K562 (cell line): ENCODE data around the gene PAFAH2. TPM values are rescaled to one million over a fixed set of nuclear protein-coding genes. Genes with fewer than 3 reads are reported as not detected.

Source experiments
- ARID1B ChIP-seq: fragments of 450-650 bp; IDR thresholded peaks from 2 replicates; pipeline ENCODE4 v1.6.1; 2016; ENCODE audit warnings: antibody characterized with exemption, mild to moderate bottlenecking, inconsistent platforms
- CHCHD3 ChIP-seq: fragments of 250-450 bp; sonication (Bioruptor Pico); IDR thresholded peaks from 2 replicates; pipeline ENCODE4 v2.1.2; 2022; ENCODE audit warnings: mild to moderate bottlenecking
- CHD2 ChIP-seq: IDR thresholded peaks from 2 replicates; pipeline ENCODE4 v1.6.1; 2011; ENCODE audit warnings: low read depth, low read length
- ELF4 ChIP-seq: fragments of 450-650 bp; formaldehyde crosslinking; IDR thresholded peaks from 2 replicates; pipeline ENCODE4 v1.4.0; 2022; ENCODE audit warnings: missing genetic modification characterization
- ETV5 ChIP-seq: sonication (generic); formaldehyde crosslinking; IDR thresholded peaks from 2 replicates; pipeline ENCODE4 v1.4.0; 2020; ENCODE audit warnings: low read depth, mild to moderate bottlenecking, missing genetic modification reagents
- FOXJ2 ChIP-seq: fragments of 200-800 bp; sonication (Bioruptor generic); IDR thresholded peaks from 2 replicates; pipeline ENCODE4 v1.6.1; 2016; ENCODE audit warnings: missing genetic modification characterization, missing compliant biosample characterization
- HDAC3 ChIP-seq: fragments of 450-650 bp; IDR thresholded peaks from 2 replicates; pipeline ENCODE4 v1.6.1; 2018; ENCODE audit warnings: borderline replicate concordance, mild to moderate bottlenecking, moderate library complexity; ENCODE audit not compliant: partially characterized antibody
- HNRNPL ChIP-seq: fragments of 200-400 bp; formaldehyde crosslinking; IDR thresholded peaks from 2 replicates; pipeline ENCODE4 v1.6.1; 2017; ENCODE audit warnings: low read depth, mild to moderate bottlenecking, low read length
- KAT7 ChIP-seq: sonication (generic); formaldehyde crosslinking; IDR thresholded peaks from 2 replicates; pipeline ENCODE4 v1.8.0; 2022; ENCODE audit warnings: missing genetic modification reagents, mild to moderate bottlenecking, borderline replicate concordance
- NCOA1 ChIP-seq: fragments of 450-650 bp; IDR thresholded peaks from 2 replicates; pipeline ENCODE4 v1.6.1; 2016; ENCODE audit warnings: low read depth
- NFYB ChIP-seq: IDR thresholded peaks from 2 replicates; pipeline ENCODE4 v1.6.1; 2011; ENCODE audit warnings: mild to moderate bottlenecking, moderate library complexity; ENCODE audit not compliant: insufficient read length; ENCODE audit errors: extremely low read depth
- RUNX1 ChIP-seq: sonication (generic); IDR thresholded peaks from 2 replicates; pipeline ENCODE4 v1.6.1; 2016; ENCODE audit warnings: antibody characterized with exemption, low read depth
- SIN3A ChIP-seq, 2 experiments: fragments of 150-350 bp in 1 of 2; IDR thresholded peaks; 2 replicates each; pipeline ENCODE4 v1.6.1; 2011 to 2016; ENCODE audit warnings: borderline replicate concordance in 2 of 2, low read depth in 2 of 2, low read length in 2 of 2, mild to moderate bottlenecking in 2 of 2, moderate library complexity in 2 of 2; ENCODE audit not compliant: control insufficient read depth in 1 of 2
- SRF ChIP-seq, 2 experiments: fragments of 250-450, 450-650 bp in 1 of 2; sonication (Bioruptor Pico) in 1 of 2; sonication (generic) in 1 of 2; formaldehyde crosslinking; IDR thresholded peaks; 2 replicates each; pipeline versions ENCODE4 v1.5.0 to v1.5.1; 2020 to 2022; ENCODE audit warnings: mild to moderate bottlenecking in 1 of 2, missing genetic modification reagents in 1 of 2
- TAF9B ChIP-seq: fragments of 450-650 bp; IDR thresholded peaks from 2 replicates; pipeline ENCODE4 v1.6.1; 2018; ENCODE audit warnings: mild to moderate bottlenecking; ENCODE audit not compliant: partially characterized antibody
- ZNF197 ChIP-seq: fragments of 200-800 bp; sonication (Bioruptor generic); IDR thresholded peaks from 2 replicates; pipeline ENCODE4 v1.6.1; 2016; ENCODE audit warnings: low read depth, missing genetic modification characterization, missing compliant biosample characterization
- ZNF347 ChIP-seq: fragments of 450-650 bp; formaldehyde crosslinking; IDR thresholded peaks from 2 replicates; pipeline ENCODE4 v1.4.0; 2020; ENCODE audit warnings: low read depth, mild to moderate bottlenecking, moderate library complexity
- ZNF584 ChIP-seq: fragments of 200-800 bp; sonication (Bioruptor generic); IDR thresholded peaks from 2 replicates; pipeline ENCODE4 v1.6.1; 2016; ENCODE audit warnings: low read depth, mild to moderate bottlenecking, missing genetic modification characterization, missing compliant biosample characterization
- polyA plus RNA-seq, 8 experiments: library from polyadenylated mRNA; depleted of rRNA in 4 of 8; stranded (reverse) in 5 of 8; unstranded in 3 of 8; fragments of >200 nt; fragmentation: Nextera tagmentation in 2 of 8; fragmentation: Illumina TruSeq in 1 of 8; extraction: Ambion mirVana in 2 of 8; extraction: Trizol in 1 of 8; gene quantifications; 2 replicates each; pipeline versions ENCODE4 v1.2.1 to v1.2.3, GENCODE V29; 2011 to 2014; ENCODE audit warnings: inconsistent platforms in 1 of 8, missing spikeins in 1 of 8
- total RNA-seq, 7 experiments: library from RNA; depleted of rRNA in 6 of 7; stranded (reverse); fragments of >200 nt in 6 of 7; fragmentation: Illumina TruSeq in 2 of 7; extraction: Trizol in 2 of 7; gene quantifications; 2 replicates each; pipeline versions ENCODE4 v1.2.1 to v1.2.3, GENCODE V29; 2011 to 2021; ENCODE audit warnings: low replicate concordance in 1 of 7
- TF ChIP-seq, protein P1 (sequence below): sonication (generic); formaldehyde crosslinking; IDR thresholded peaks from 2 replicates; pipeline ENCODE4 v1.8.1; 2023; ENCODE audit warnings: mild to moderate bottlenecking, missing genetic modification reagents
- TF ChIP-seq, protein P2 (sequence below), 2 experiments: IDR thresholded peaks in 1 of 2; conservative IDR thresholded peaks in 1 of 2; 2 replicates each; pipeline ENCODE4 v1.6.1; 2016; ENCODE audit warnings: low read depth in 2 of 2, mild to moderate bottlenecking in 1 of 2, missing compliant biosample characterization in 1 of 2, missing genetic modification characterization in 1 of 2, moderate library complexity in 1 of 2
- TF ChIP-seq, protein P3 (sequence below): sonication (generic); formaldehyde crosslinking; IDR thresholded peaks from 2 replicates; pipeline ENCODE4 v1.8.0; 2022; ENCODE audit warnings: mild to moderate bottlenecking, low read depth, missing genetic modification reagents

The PAFAH2 gene
- total and polyA plus RNA-seq, 9 of the 15 experiments (the other 6 are each of a cell fraction or from before 2014, with no cell fraction given): 4.2 to 10.9 (median 6.8) TPM

DNA sequence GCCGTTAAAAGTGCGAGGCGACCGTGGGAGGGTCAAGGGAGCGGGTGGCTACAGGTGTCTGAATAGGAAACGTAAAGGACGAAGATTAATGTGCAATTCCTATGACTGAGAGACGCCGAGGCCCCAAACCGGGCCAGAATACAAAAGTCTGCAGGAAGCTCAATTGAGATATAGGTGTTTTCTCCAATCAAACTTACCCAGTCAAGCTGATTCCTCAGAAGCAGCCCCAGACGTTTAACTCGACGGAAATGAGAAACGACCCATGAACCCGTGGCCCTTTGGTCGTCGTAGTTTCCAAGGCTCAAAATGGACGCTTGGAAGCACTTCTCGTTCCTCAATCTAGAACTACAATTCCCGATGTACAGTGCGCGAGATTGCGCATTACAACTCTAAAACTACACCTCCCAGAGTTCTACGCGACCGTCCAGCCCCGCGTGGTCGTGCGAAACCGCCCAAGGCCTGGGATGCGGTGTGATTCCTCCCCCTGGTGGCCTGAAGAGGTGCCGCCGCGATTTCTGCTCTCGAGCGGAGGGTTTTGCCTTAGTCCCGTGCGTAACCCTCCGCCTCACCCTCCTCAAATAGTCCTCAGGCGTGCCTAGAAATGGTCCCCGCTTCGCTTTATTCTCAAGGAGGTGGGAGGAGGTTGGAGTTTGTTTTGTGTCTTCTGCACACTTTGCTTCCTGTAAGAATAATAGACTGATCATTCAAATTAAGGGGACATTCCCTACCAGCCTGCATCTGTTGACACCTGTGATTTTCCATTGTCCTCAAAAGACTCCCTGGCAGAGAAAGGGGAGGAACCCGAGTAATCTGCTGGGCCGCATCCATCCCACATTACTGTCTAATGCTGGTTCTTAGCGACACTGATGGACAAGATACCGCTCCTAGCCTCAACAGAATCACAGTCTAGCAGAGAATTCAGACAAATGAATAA lies at the start of gene PAFAH2 (continued):
- TF ChIP-seq, protein P1, sequence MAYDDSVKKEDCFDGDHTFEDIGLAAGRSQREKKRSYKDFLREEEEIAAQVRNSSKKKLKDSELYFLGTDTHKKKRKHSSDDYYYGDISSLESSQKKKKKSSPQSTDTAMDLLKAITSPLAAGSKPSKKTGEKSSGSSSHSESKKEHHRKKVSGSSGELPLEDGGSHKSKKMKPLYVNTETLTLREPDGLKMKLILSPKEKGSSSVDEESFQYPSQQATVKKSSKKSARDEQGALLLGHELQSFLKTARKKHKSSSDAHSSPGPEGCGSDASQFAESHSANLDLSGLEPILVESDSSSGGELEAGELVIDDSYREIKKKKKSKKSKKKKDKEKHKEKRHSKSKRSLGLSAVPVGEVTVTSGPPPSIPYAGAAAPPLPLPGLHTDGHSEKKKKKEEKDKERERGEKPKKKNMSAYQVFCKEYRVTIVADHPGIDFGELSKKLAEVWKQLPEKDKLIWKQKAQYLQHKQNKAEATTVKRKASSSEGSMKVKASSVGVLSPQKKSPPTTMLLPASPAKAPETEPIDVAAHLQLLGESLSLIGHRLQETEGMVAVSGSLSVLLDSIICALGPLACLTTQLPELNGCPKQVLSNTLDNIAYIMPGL (CRISPR knock-in tag): peak; percentile 90; the same call in 1 of the 2 replicates
- TF ChIP-seq HNRNPL (no peak), HDAC3 (peak; percentile 82), NCOA1 (peak; percentile 88), CHCHD3 (peak; percentile 45; the same call in 1 of the 2 replicates), SIN3A (IDR thresholded peaks at IDR 0.05; ENCODE audit: borderline replicate concordance in 2 of 2, control insufficient read depth in 1 of 2, low read depth in 2 of 2, low read length in 2 of 2) (peak; percentile 65 to 78; a peak in 1 of 4 replicates), SRF (CRISPR knock-in tag; IDR thresholded peaks at IDR 0.05) (no peak; a peak in 1 of 4 replicates), NFYB (no peak), ELF4 (CRISPR knock-in tag) (peak; percentile 36; the same call in 1 of the 2 replicates), ZNF584 (CRISPR knock-in tag) (peak; percentile 94), CHD2 (peak; percentile 97), ARID1B (peak; percentile 71), ZNF347 (CRISPR knock-in tag) (no peak), FOXJ2 (tag) (peak; percentile 97), ZNF197 (CRISPR knock-in tag) (peak; percentile 99), ETV5 (CRISPR knock-in tag) (peak; percentile 69; the same call in 1 of the 2 replicates), RUNX1 (0 out of 2 replicates have a peak, but pooled peaks have one; percentile 84), TAF9B (no peak), KAT7 (CRISPR knock-in tag) (peak; percentile 49; the same call in 1 of the 2 replicates)
- TF ChIP-seq, protein P2, sequence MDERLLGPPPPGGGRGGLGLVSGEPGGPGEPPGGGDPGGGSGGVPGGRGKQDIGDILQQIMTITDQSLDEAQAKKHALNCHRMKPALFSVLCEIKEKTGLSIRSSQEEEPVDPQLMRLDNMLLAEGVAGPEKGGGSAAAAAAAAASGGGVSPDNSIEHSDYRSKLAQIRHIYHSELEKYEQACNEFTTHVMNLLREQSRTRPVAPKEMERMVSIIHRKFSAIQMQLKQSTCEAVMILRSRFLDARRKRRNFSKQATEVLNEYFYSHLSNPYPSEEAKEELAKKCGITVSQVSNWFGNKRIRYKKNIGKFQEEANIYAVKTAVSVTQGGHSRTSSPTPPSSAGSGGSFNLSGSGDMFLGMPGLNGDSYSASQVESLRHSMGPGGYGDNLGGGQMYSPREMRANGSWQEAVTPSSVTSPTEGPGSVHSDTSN (CRISPR knock-in tag; IDR thresholded peaks at IDR 0.05; ENCODE audit: low read depth): no peak
- TF ChIP-seq, protein P2 (tag; conservative IDR thresholded peaks at IDR 0.05; ENCODE audit: low read depth): peak; percentile 79
- TF ChIP-seq, protein P3, sequence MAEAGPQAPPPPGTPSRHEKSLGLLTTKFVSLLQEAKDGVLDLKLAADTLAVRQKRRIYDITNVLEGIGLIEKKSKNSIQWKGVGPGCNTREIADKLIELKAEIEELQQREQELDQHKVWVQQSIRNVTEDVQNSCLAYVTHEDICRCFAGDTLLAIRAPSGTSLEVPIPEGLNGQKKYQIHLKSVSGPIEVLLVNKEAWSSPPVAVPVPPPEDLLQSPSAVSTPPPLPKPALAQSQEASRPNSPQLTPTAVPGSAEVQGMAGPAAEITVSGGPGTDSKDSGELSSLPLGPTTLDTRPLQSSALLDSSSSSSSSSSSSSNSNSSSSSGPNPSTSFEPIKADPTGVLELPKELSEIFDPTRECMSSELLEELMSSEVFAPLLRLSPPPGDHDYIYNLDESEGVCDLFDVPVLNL (CRISPR knock-in tag): peak; percentile 89
